Stimulated activated CD8-positive, alpha-beta memory T cell treated with anti-CD3 and anti-CD28 coated beads, Interleukin-7, amount 100 ng/mL, for 4 hours (primary cell): ENCODE data around the gene ITPR3.

Experiments
- DNase-seq, 2 donors: peaks; one replicate each; pipeline ENCODE4 v3.0.0-alpha.2; 2020; ENCODE audit warnings: low read depth in 2 of 2

ITPR3 gene

GRCh38 chr6:33638556-33638955 is 17.4 kb downstream of the ITPR3 start:
- DNase-seq, result no peak

DNA sequence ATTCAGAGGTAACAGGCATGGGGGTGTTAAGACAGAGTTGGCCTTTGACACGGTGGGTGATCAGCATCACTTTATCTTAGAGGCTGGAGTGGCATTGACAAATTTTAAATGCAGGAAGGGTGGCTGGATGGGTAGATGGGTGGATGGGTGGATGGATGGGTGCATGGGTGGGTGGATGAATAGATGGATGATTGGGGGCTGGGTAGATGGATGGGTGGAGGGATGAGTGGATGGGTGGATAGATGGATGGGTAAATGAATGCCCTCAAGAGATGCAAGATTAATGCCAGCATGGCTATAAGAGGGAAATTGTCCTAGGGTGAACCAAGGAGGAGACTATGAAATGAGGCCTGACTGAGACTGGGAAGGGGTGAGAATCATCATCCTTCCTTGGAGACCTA is 18.4 kb downstream of the ITPR3 start:
- no peak for DNase-seq

GRCh38 chr6:33640361-33640760 is 19.2 kb downstream of the ITPR3 start:
- no peak for DNase-seq

DNA sequence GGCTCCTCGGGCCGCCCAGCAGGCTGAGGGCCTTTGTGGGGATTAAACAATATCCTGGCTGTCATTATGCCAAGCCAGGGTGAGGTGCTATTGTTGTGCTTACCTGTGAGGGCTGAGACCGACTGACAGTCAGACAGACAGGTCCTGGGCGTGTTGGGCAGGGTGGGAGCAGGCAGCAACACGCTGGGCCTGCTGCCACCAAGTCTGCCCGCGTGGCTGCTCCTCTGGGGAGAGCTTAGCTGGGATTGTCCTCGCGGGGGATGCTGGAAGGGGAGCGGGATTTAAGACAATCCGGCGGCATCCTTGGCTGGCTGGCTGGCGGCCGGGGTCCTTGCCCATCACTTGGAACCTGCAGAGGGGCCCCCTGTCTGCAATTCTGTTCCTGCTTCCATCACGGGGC is 20.0 kb downstream of the ITPR3 start:
- DNase-seq, result no peak

DNA sequence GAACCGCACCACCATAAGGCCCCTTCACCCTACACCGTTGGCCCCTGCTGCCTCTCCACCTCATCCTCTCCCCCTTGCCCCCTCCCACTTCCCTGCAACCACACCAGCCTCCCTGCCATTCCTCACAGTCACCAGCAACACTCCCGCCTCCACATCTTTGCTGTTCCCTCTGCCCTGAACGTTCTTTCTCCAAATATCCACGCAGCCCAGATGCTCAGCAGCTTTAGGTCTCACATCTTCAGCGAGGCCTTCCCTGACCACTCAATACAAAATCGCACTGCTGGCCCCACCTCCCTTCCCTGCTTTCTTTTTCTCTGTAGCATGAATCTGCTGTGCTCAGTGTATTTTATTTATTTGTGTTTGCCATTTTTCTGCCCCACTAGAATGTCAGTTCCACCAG is 20.5 kb downstream of the ITPR3 start:
- DNase-seq, result no peak

DNA sequence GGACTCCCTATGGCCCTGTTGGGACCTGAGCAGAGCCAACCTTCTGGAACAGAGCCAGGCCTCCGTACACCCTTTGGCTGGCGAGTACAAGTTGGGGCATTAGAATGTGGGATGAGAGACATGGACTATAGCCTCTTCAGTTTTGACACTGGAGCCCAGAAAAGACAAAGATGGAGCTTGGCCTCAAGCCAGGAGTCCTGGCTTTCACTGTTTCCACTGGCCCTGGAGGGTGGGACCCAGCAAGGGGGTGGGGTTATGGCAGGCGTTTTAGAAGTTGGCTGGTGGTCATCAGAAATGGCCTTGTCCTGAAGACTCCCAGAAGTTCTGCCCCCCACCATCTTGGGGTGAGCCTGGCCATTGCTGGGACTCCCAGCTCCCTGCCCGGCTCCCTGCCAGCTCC is 21.8 kb downstream of the ITPR3 start:
- DNase-seq, result no peak

GRCh38 chr6:33651403-33651802 is 30.3 kb downstream of the ITPR3 start:
- no peak for DNase-seq

DNA sequence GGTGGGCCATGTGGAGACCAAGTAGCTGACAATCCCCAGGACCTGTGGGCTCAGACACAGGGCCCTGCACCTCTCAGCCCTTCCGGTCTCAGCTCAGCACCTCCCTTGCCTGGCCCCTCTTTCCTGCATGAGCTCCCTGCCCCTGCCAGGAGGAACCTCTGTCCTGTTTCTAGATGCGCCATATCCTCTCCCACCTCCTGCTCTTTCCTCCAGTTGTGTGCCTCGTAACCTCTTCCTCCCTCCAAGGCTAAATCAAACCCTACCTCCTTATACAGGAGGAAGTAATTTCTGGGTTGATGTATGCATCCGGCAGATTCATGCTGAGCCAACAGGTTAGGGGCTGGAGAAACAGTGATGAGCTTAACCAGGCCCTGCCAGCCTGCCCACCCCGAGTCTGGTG is 30.9 kb downstream of the ITPR3 start:
- DNase-seq, result no peak

DNA sequence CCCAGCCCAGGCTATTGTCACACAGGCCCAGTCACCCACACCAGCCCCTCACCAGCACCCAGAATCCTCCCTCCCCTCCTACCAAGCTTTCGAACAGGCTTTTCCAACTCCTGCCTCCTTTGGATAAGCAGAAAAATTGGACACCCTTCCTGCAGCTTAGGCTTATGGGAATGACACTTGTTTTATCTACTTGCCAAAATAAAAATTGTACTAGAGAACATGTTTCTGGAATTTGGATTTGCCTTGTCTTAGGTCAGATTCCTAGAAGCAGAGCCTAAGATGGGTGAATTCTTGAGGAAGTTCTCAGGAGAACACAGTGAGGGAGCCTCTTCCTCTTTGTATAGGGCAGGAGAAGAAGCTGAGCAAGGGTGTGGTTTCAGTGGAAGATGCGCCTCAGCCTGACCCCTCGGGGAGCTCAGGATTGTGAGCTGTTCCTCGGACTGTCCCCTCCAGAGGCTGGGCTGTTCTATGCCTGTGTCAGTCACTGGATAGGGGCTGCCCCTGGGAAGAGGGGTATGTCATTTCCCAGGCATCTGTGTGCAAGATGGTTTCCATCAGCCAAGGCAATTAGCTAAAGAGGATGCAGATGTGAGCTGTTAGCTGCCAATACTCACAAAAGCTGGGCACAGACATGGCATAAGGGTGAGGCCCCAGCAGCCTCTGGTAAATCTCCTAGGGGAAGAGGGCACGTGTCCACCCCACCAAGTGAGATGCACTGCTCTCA is 33.9 kb downstream of the ITPR3 start:
- no peak for DNase-seq

DNA sequence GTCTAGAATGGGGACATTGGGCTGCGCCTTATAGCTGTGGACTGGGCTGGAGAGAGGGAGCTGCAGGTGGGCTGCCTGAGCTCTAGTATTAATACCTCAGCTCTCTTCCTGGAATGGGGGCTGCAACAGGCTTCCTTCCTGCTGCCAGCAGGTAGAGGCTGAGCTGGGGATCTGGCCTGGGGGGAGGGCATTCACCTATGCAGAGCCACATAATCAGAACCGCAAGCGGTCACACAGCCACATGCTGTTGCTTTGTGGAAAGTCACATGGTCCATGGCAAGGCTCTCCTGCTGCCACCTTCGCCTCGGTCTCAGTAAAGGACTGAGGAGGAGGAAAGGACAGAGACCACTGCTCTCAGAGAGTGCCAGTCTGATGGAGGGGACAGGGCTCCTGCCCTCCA is 35.7 kb downstream of the ITPR3 start:
- DNase-seq, result no peak

DNA sequence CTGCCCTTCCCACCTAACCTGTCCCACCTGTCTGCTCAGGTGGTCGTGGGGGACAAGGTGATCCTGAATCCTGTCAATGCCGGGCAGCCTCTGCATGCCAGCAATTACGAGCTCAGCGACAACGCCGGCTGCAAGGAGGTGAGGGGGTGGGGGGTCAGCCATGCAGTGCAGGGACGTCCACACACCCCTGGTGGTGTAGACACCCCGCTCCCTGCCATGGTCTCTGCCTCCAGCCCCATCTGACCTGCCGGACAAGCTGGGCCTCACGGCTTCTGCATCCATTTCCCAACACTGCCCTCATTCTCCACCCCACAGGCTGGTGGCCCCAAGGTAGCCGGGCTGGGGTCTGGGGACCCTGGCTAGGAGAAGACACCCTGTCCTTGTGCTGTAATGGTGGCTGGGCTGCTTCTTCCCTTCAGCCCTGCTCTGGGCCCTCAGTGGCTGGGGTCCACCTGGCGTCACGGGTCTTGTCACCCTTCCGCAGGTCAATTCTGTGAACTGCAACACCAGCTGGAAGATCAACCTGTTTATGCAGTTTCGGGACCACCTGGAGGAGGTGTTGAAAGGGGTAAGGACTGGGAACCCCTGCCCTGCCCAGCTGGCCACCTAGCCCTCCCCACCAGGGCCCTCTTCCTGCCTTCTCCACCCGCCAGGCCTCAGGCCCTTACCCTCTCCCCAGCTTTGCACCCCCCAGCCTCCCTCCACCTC is 38.0 kb downstream of the ITPR3 start:
- no peak for DNase-seq

DNA sequence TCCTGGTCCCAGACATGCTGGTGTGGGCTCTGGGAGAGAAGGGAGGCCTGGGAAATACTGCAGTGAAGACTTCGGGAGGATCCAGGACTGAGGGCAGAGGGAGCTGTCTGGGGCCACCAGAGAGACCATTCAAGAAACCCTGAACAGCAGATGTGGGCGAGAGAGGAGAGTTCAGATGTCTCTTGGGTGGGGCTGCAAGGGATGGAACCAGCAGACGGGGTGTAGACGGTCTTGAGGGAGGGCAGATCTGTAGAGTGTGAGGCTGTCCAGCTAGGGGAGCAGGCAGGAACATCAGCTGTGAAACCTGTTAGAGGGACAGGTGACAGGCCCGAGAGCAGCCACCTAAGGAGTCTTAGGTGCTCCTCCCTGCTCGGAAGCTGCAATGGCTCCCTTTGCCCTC is 38.9 kb downstream of the ITPR3 start:
- no peak for DNase-seq

DNA sequence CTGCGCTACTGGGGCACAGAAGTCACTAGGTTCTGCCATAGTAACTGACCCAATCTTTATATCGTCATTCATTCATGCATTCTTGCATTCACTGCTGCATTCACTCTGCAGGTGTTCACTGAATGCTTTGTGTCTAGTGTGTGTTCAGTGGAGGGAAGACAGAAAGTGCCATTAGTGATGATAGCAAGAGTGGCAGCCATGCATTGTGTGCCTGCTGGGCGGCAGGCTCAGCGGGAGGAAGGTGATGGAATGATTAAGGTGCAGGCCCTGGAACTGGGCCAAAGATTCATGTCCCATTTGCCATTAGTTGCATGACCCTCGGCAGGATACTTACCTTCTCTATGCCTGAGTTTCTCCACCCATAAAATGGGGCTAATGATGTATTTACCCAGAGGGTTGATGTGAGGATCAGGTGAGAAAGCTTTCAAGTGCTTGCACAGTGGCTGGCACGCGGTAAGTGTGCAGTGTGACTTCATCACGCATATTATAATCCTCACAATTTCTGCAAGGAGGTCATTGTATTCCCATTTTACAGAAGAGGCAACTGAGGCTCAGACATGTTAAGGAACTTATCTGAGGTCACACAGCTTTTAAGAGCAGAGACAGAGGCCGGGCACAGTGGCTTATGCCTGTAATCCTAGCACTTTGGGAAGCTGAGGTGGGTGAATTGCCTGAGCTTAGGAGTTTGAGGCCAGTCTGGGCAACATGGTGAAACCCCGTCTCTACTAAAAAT is 40.1 kb downstream of the ITPR3 start:
- DNase-seq, result no peak

DNA sequence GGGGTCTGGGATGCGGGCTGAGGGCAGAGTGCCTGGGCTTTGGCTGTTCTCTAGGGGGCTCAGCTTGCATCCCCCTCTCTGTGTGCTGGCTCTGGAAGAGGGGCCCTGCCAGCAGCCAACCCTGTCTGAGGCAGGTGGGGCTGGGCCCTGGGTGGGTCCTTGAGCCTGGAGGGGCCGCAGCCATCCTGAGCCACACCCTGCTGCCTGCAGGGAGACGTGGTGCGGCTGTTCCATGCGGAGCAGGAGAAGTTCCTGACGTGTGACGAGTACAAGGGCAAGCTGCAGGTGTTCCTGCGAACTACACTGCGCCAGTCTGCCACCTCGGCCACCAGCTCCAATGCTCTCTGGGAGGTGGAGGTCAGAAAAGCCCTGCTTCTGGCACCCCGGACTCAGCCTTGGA is 41.2 kb downstream of the ITPR3 start:
- no peak for DNase-seq

- no peak for DNase-seq
Observed at GRCh38 chr6:33663028-33663427, 41.9 kb downstream of the ITPR3 start.

GRCh38 chr6:33663727-33664449 is 42.8 kb downstream of the ITPR3 start:
- no peak for DNase-seq

DNA sequence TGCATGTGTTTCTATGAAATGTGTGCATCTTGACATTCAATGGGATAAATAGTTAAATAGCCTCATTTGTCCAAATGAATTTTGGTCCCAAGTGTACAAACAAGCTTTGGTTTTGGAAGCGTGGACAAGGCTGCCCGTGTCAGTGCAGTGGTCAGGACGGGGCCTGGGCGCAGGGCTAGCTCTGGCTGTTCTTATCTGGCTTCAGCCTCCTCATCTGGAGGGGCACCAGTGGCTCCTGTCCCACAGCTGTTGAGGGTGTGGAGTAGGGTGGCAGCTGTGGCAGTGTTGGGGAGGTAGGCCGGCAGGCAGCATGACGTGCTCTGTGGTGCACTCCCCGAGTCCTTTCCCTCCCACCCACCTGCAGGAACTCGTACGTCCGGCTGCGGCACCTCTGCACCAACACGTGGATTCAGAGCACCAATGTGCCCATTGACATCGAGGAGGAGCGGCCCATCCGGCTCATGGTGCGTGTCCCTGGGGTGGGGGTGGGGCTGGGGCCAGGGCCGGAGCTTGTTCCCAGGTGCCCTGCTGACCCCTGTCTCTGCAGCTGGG is 43.5 kb downstream of the ITPR3 start:
- DNase-seq, result no peak

DNA sequence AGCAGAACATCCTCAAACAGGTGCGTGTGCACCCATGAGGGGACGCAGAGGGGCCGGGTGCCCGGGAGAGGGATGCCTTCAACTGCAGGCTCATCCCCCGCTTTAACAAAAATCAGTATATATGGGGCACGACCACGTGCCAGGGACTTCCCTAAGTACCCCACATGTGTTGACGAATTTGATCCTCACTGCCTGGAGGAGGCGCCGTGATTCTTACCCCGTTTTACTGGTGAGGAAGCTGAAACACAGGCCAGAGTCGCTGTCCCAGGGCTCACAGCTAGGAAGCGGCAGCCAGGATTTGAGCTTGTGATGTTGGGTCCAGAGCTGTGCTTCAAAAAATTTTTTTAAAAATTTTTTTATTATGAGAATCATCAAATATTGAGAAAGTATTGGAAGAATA is 44.8 kb downstream of the ITPR3 start:
- no peak for DNase-seq

DNA sequence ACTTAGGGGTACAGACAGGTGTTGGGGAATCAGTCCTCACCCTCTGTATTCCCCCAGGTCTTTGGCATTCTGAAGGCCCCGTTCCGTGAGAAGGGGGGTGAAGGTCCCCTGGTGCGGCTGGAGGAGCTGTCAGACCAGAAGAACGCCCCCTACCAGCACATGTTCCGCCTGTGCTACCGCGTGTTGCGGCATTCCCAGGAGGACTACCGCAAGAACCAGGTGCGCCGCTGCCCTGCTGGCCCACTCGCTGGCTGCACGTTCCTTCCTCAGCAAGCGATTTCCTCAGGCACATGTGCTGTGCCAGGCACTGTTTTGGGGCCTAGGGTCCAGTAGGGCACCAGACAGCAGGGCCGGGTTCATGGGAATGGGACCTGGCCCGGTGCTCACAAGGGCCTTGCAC is 46.0 kb downstream of the ITPR3 start:
- no peak for DNase-seq

- DNase-seq, result no peak
Observed at GRCh38 chr6:33667776-33668175, 46.7 kb downstream of the ITPR3 start.

DNA sequence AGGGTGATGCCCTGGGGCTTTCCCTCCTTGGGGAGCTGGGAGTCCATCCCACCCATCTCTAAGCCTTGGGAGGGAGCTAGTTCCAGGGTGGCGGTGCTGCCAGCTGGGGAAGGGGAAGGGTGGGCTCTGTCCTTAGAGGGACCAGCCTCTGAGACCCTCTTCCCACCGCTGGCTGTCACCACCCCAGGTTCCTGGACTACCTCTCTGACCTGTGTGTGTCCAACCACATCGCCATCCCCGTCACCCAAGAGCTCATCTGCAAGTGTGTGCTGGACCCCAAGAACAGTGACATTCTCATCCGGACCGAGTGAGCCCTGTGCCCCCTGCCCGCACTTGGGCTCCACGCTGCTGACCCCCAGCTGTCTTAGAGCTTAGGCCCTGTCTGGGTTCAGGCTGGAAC is 47.2 kb downstream of the ITPR3 start:
- DNase-seq, result no peak

- DNase-seq, result no peak
Observed at GRCh38 chr6:33668914-33669313, 47.8 kb downstream of the ITPR3 start.
